Natural killer cell (primary cell): ENCODE measurements around the gene FXR1. TPM values are rescaled to one million over a fixed set of nuclear protein-coding genes. Genes with fewer than 3 reads are reported as not detected.

Source experiments
- ATAC-seq, 3 donors: fragments of 150-1000 bp in 2 of 3; fragments of 200-7000 bp in 1 of 3; cut with Tn5 transposase; 1 replicate in 1 of 3; 2 replicates in 2 of 3; pipeline ENCODE4 v1.10.0; 2021; ENCODE audit warnings: mild to moderate bottlenecking in 2 of 3, moderate library complexity in 2 of 3
- DNase-seq, 2 donors: peaks; one replicate each; pipeline versions ENCODE4 v3.0.0 to v3.0.0-alpha.2; 2013 to 2021; ENCODE audit warnings: mixed read lengths in 1 of 2
- H3K27ac ChIP-seq: one replicate; pipeline ENCODE4 v1.5.1; 2013; ENCODE audit warnings: mild to moderate bottlenecking, low read length
- H3K27me3 ChIP-seq: one replicate; pipeline ENCODE4 v1.6.1; 2013; ENCODE audit warnings: low read length; ENCODE audit not compliant: control insufficient read depth, insufficient read depth
- H3K36me3 ChIP-seq: one replicate; pipeline ENCODE4 v1.6.1; 2013; ENCODE audit warnings: low read length; ENCODE audit not compliant: control insufficient read depth, insufficient read depth
- H3K4me1 ChIP-seq: one replicate; pipeline ENCODE4 v1.6.1; 2013; ENCODE audit warnings: low read length; ENCODE audit not compliant: control insufficient read depth, insufficient read depth
- H3K4me3 ChIP-seq: one replicate; pipeline ENCODE4 v1.5.1; 2013; ENCODE audit warnings: low read length
- H3K9me3 ChIP-seq: one replicate; pipeline ENCODE4 v1.6.1; 2013; ENCODE audit warnings: low read length; ENCODE audit not compliant: control insufficient read depth, insufficient read depth
- H3K27ac Mint-ChIP-seq, 2 donors: one replicate each; pipeline ENCODE4 v1.8.0; 2022; ENCODE audit warnings: mild to moderate bottlenecking in 2 of 2, mixed read lengths in 2 of 2, moderate library complexity in 1 of 2
- H3K27me3 Mint-ChIP-seq, 2 donors: one replicate each; pipeline ENCODE4 v1.8.0; 2022; ENCODE audit warnings: low read depth in 2 of 2, mixed read lengths in 2 of 2
- H3K36me3 Mint-ChIP-seq: one replicate; pipeline ENCODE4 v1.8.0; 2022; ENCODE audit warnings: mixed read lengths
- H3K4me1 Mint-ChIP-seq, 2 donors: one replicate each; pipeline ENCODE4 v1.8.0; 2022; ENCODE audit warnings: mixed read lengths in 2 of 2
- H3K4me3 Mint-ChIP-seq: one replicate; pipeline ENCODE4 v1.8.0; 2022; ENCODE audit warnings: mild to moderate bottlenecking, moderate library complexity, mixed read lengths
- H3K9me3 Mint-ChIP-seq, 2 donors: one replicate each; pipeline ENCODE4 v1.8.0; 2022; ENCODE audit warnings: mixed read lengths in 2 of 2
- CTCF ChIP-seq: fragments of 200-600 bp; IDR thresholded peaks from one replicate; pipeline ENCODE4 v1.8.0; 2022; ENCODE audit warnings: antibody characterized with exemption
- whole genome bisulfite sequencing: methylation state at CpG from one replicate; pipeline ENCODE4 v1.1.7; 2013; ENCODE audit warnings: missing lambda C conversion rate; ENCODE audit not compliant: insufficient coverage; 5-methylcytosine and 5-hydroxymethylcytosine counted together
- intact Hi-C: fragments of 100-400 bp; cut with micrococcal nuclease; formaldehyde crosslinking; loops from one replicate; pipeline ENCODE4 v1.14.2; 2022
- total RNA-seq, 4 donors: library from RNA; stranded (reverse); fragments of 120-200 nt in 1 of 4; gene quantifications; one replicate each; pipeline versions ENCODE4 v1.2.3 to v1.2.4, GENCODE V29; 2013 to 2022

The FXR1 gene
- total RNA-seq, 3 donors from 2014 or later (not counting 1 experiment from before 2014, with no cell fraction given) = 135 to 149 (median 148) TPM

GRCh38 chr3:180961552-180961951, 49.1 kb downstream of the FXR1 start:
- TF ChIP-seq CTCF = no peak

GRCh38 chr3:180962530-180962929, 50.1 kb downstream of the FXR1 start:
- no peaks in the 10 kb centered on the region for H3K9me3 ChIP-seq
- Mint-ChIP-seq H3K9me3 (no peaks in the 10 kb centered on the region), H3K36me3 (peaks cover 25% of the 10 kb centered on the region), H3K27me3 (no peaks in the 10 kb centered on the region), H3K27ac (peak overlapping the region in 1 of 2 donors; percentile 17), H3K4me3 (no peak overlapping the region), H3K4me1 (no peaks in the 10 kb centered on the region)
- H3K4me3 ChIP-seq = no peak overlapping the region
- 93% methylated on average over 1 of the region's 1 CpG for WGBS
- no peak for TF ChIP-seq CTCF
- DNase-seq = no peak
- H3K27ac ChIP-seq = no peak overlapping the region
- H3K27me3 ChIP-seq = no peaks in the 10 kb centered on the region
- ATAC-seq = no peak
- no peaks in the 10 kb centered on the region for H3K4me1 ChIP-seq
- peaks cover 72% of the 10 kb centered on the region for H3K36me3 ChIP-seq
- intact Hi-C loops = no loop called here

More at GRCh38 chr3:180961552-180961951, 49.1 kb downstream of the FXR1 start:
- no peaks in the 10 kb centered on the region for H3K9me3 ChIP-seq
- Mint-ChIP-seq H3K27me3 (no peaks in the 10 kb centered on the region), H3K4me1 (no peaks in the 10 kb centered on the region), H3K9me3 (no peaks in the 10 kb centered on the region), H3K27ac (peak overlapping the region in 1 of 2 donors; percentile 17), H3K36me3 (peaks cover 27% of the 10 kb centered on the region), H3K4me3 (no peak overlapping the region)
- WGBS = no CpG with 5 or more reads among the region's 1 CpG
- ATAC-seq (no peak), DNase-seq (no peak)
- H3K4me1 ChIP-seq = no peaks in the 10 kb centered on the region
- H3K27ac ChIP-seq = no peak overlapping the region
- intact Hi-C loops = no loop called here
- no peaks in the 10 kb centered on the region for H3K27me3 ChIP-seq
- peaks cover 72% of the 10 kb centered on the region for H3K36me3 ChIP-seq
- no peak overlapping the region for H3K4me3 ChIP-seq

GRCh38 chr3:180970931-180971330, 58.5 kb downstream of the FXR1 start:
- 98% methylated on average over 6 of the region's 6 CpGs for WGBS
- Mint-ChIP-seq H3K27me3 (no peaks in the 10 kb centered on the region), H3K4me1 (no peaks in the 10 kb centered on the region), H3K4me3 (no peak overlapping the region), H3K27ac (no peak overlapping the region), H3K9me3 (no peaks in the 10 kb centered on the region), H3K36me3 (peaks cover 12% of the 10 kb centered on the region)
- Histone ChIP-seq H3K4me3 (no peak overlapping the region), H3K9me3 (no peaks in the 10 kb centered on the region), H3K4me1 (no peaks in the 10 kb centered on the region), H3K27ac (no peak overlapping the region), H3K36me3 (peaks cover 56% of the 10 kb centered on the region), H3K27me3 (no peaks in the 10 kb centered on the region)
- intact Hi-C loops = no loop called here
- DNase-seq (no peak), ATAC-seq (no peak)
- TF ChIP-seq CTCF = no peak

GRCh38 chr3:180973543-180973942, 61.1 kb downstream of the FXR1 start:
- no peaks in the 10 kb centered on the region for H3K4me1 ChIP-seq
- intact Hi-C loops = no loop called here
- no peaks in the 10 kb centered on the region for H3K9me3 Mint-ChIP-seq
- peaks cover 45% of the 10 kb centered on the region for H3K36me3 ChIP-seq
- H3K4me1 Mint-ChIP-seq = no peaks in the 10 kb centered on the region
- H3K27ac Mint-ChIP-seq = no peak overlapping the region
- no peak overlapping the region for H3K4me3 Mint-ChIP-seq
- ATAC-seq (no peak), DNase-seq (no peak)
- no peaks in the 10 kb centered on the region for H3K27me3 Mint-ChIP-seq
- TF ChIP-seq CTCF = no peak
- 100% methylated on average over 1 of the region's 2 CpGs for WGBS
- H3K9me3 ChIP-seq = no peaks in the 10 kb centered on the region
- peaks cover 2% of the 10 kb centered on the region for H3K36me3 Mint-ChIP-seq
- H3K27me3 ChIP-seq = no peaks in the 10 kb centered on the region
- H3K4me3 ChIP-seq = no peak overlapping the region
- H3K27ac ChIP-seq = no peak overlapping the region
